K562 (cell line): ENCODE results near the gene MPZL3. TPM values are rescaled to one million over a fixed set of nuclear protein-coding genes. Genes with fewer than 3 reads are reported as not detected.
A peak's percentile ranks its signal among the peaks of the same experiment; 100 is the strongest.

Experiments used
- AFF4 ChIP-seq: sonication (generic); formaldehyde crosslinking; IDR thresholded peaks from 2 replicates; pipeline ENCODE4 v1.8.0; 2023; ENCODE audit warnings: mild to moderate bottlenecking, missing genetic modification reagents
- CBX8 ChIP-seq: fragments of 200-600 bp; sonication (generic); IDR thresholded peaks from 2 replicates; pipeline ENCODE4 v1.6.1; 2012; ENCODE audit warnings: borderline replicate concordance, mixed run types, low read depth, mild to moderate bottlenecking, moderate library complexity, mixed read lengths, low read length, control low read depth, inconsistent platforms; ENCODE audit not compliant: poor library complexity, severe bottlenecking; ENCODE audit errors: extremely low read depth
- CHAMP1 ChIP-seq: fragments of 450-650 bp; IDR thresholded peaks from 2 replicates; pipeline ENCODE4 v1.6.1; 2016; ENCODE audit warnings: mild to moderate bottlenecking
- HNRNPL ChIP-seq: fragments of 200-400 bp; formaldehyde crosslinking; IDR thresholded peaks from 2 replicates; pipeline ENCODE4 v1.6.1; 2017; ENCODE audit warnings: low read depth, mild to moderate bottlenecking, low read length
- HNRNPLL ChIP-seq: fragments of 200-400 bp; formaldehyde crosslinking; IDR thresholded peaks from 2 replicates; pipeline ENCODE4 v1.6.1; 2017; ENCODE audit warnings: low read length, low read depth, mild to moderate bottlenecking; ENCODE audit not compliant: poor library complexity, severe bottlenecking
- MEIS2 ChIP-seq: fragments of 450-650 bp; IDR thresholded peaks from 2 replicates; pipeline ENCODE4 v1.6.1; 2014; ENCODE audit warnings: mild to moderate bottlenecking; ENCODE audit not compliant: partially characterized antibody
- ZBTB5 ChIP-seq: fragments of 450-650 bp; IDR thresholded peaks from 2 replicates; pipeline ENCODE4 v1.6.1; 2017; ENCODE audit warnings: antibody characterized with exemption
- ZNF318 ChIP-seq, 2 experiments: fragments of 450-650 bp; IDR thresholded peaks; 2 replicates each; pipeline ENCODE4 v1.6.1; 2016; ENCODE audit warnings: mild to moderate bottlenecking in 2 of 2, borderline replicate concordance in 1 of 2, low read depth in 1 of 2, moderate library complexity in 1 of 2
- ZNF41 ChIP-seq: fragments of 250-450 bp; sonication (Bioruptor Pico); conservative IDR thresholded peaks from 2 replicates; pipeline ENCODE4 v1.4.0; 2020; ENCODE audit warnings: mild to moderate bottlenecking
- ZNF57 ChIP-seq: fragments of 450-650 bp; formaldehyde crosslinking; IDR thresholded peaks from 2 replicates; pipeline ENCODE4 v1.4.0; 2020; ENCODE audit warnings: mild to moderate bottlenecking, moderate library complexity
- polyA plus RNA-seq, 8 experiments: library from polyadenylated mRNA; depleted of rRNA in 4 of 8; stranded (reverse) in 5 of 8; unstranded in 3 of 8; fragments of >200 nt; fragmentation: Nextera tagmentation in 2 of 8; fragmentation: Illumina TruSeq in 1 of 8; extraction: Ambion mirVana in 2 of 8; extraction: Trizol in 1 of 8; gene quantifications; 2 replicates each; pipeline versions ENCODE4 v1.2.1 to v1.2.3, GENCODE V29; 2011 to 2014; ENCODE audit warnings: inconsistent platforms in 1 of 8, missing spikeins in 1 of 8
- total RNA-seq, 7 experiments: library from RNA; depleted of rRNA in 6 of 7; stranded (reverse); fragments of >200 nt in 6 of 7; fragmentation: Illumina TruSeq in 2 of 7; extraction: Trizol in 2 of 7; gene quantifications; 2 replicates each; pipeline versions ENCODE4 v1.2.1 to v1.2.3, GENCODE V29; 2011 to 2021; ENCODE audit warnings: low replicate concordance in 1 of 7

Gene MPZL3
- total and polyA plus RNA-seq, 9 of the 15 experiments (the other 6 are each of a cell fraction or from before 2014, with no cell fraction given), result 0.97 to 2.9 (median 1.6) TPM

GRCh38 chr11:118290923-118291322 is 38.8 kb upstream of the MPZL3 start (continued):
- no peak for TF ChIP-seq ZNF41 (CRISPR knock-in tag)
- TF ChIP-seq ZBTB5, result 0 out of 2 replicates have a peak, but pooled peaks have one; percentile 35
- no peak for TF ChIP-seq ZNF318 (IDR thresholded peaks at IDR 0.05; ENCODE audit: borderline replicate concordance in 1 of 2, low read depth in 1 of 2)
- no peak for TF ChIP-seq HNRNPLL
- no peak for TF ChIP-seq CBX8
- no peak for TF ChIP-seq CHAMP1
- no peak for TF ChIP-seq ZNF57
- TF ChIP-seq MEIS2, result no peak
- TF ChIP-seq HNRNPL, result no peak
- TF ChIP-seq AFF4, result no peak
